Erythroblast (primary cell): ENCODE results near the gene PLCB4.

ENCODE experiments used
- GATA1 ChIP-seq: IDR thresholded peaks from 2 replicates; pipeline ENCODE4 v1.6.1; 2011; ENCODE audit warnings: low read depth, mild to moderate bottlenecking, control low read depth, low read length, moderate library complexity
- POLR2A ChIP-seq: IDR thresholded peaks from 2 replicates; pipeline ENCODE4 v1.6.1; 2011; ENCODE audit warnings: mild to moderate bottlenecking, low read length

GRCh38 chr20:9062066-9062465 lies 6.8 kb upstream of the PLCB4 start:
- TF ChIP-seq POLR2A (no peak), GATA1 (no peak)
